Uterus (tissue), 2 donors: Measurements from ENCODE around the gene CPLANE1.

Experiments
- POLR2A ChIP-seq, 2 donors: fragments of 450-650 bp; IDR thresholded peaks; one replicate each; pipeline ENCODE4 v1.6.1; 2016; ENCODE audit warnings: antibody characterized with exemption in 2 of 2, mild to moderate bottlenecking in 1 of 2, moderate library complexity in 1 of 2
- TF ChIP-seq, protein P1 (sequence below), 4 experiments: fragments of 200-600 bp in 2 of 4; fragments of 450-650 bp in 2 of 4; sonication (generic) in 2 of 4; IDR thresholded peaks; one replicate each; pipeline ENCODE4 v1.5.1; 2016 to 2019; ENCODE audit warnings: antibody characterized with exemption in 4 of 4, mild to moderate bottlenecking in 2 of 4, moderate library complexity in 1 of 4

DNA sequence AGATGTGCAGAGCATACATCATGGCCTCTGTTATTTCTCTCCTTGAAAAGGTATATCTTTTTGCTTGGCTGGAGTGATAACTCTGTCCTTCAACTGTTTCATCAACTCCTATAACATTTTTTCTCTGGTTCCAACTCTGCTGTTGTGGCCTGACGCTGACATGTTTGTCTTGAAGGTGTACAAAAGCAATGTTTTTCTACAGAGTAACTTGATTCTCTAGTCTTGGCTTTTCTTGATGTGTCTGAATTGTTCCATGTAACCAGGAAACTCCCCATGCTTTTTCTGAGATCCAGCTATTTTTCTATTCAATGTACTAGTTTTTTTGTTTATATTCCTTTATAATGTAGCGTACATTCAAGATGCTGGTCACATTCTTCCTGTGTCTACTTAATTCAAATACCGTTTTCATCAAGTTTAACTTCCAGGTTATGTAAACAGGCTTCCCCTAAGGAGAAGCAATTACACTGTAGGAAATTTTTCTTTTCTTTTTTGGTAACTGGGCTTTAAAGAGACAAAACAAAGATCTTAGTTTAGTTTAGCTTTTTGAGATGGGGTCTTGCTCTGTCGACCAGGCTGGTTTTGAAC is 6.7 kb upstream of the CPLANE1 start:
- no peak for TF ChIP-seq POLR2A (IDR thresholded peaks at IDR 0.05)
- TF ChIP-seq, protein P1, sequence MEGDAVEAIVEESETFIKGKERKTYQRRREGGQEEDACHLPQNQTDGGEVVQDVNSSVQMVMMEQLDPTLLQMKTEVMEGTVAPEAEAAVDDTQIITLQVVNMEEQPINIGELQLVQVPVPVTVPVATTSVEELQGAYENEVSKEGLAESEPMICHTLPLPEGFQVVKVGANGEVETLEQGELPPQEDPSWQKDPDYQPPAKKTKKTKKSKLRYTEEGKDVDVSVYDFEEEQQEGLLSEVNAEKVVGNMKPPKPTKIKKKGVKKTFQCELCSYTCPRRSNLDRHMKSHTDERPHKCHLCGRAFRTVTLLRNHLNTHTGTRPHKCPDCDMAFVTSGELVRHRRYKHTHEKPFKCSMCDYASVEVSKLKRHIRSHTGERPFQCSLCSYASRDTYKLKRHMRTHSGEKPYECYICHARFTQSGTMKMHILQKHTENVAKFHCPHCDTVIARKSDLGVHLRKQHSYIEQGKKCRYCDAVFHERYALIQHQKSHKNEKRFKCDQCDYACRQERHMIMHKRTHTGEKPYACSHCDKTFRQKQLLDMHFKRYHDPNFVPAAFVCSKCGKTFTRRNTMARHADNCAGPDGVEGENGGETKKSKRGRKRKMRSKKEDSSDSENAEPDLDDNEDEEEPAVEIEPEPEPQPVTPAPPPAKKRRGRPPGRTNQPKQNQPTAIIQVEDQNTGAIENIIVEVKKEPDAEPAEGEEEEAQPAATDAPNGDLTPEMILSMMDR (IDR thresholded peaks at IDR 0.05), result no peak
